ENCODE data around the gene DDB1.

The DDB1 gene

GRCh38 chr11:61354208-61354607 lies 21.3 kb upstream of the DDB1 start:
- TF ChIP-seq CTCF (conservative IDR thresholded peaks at IDR 0.05): no peak
- H3K27ac ChIP-seq: no peak overlapping the region

GRCh38 chr11:61353131-61354067 lies 20.5 kb upstream of the DDB1 start:
- H3K27ac ChIP-seq: no peak overlapping the region
- TF ChIP-seq CTCF (conservative IDR thresholded peaks at IDR 0.05): no peak

- no peak for TF ChIP-seq CTCF (conservative IDR thresholded peaks at IDR 0.05)
- no peak overlapping the region for H3K27ac ChIP-seq
These were observed 19.1 kb upstream of the DDB1 start for GRCh38 chr11:61352038-61352437.

GRCh38 chr11:61350803-61351202 lies 17.9 kb upstream of the DDB1 start:
- TF ChIP-seq CTCF (conservative IDR thresholded peaks at IDR 0.05): no peak
- no peak overlapping the region for H3K27ac ChIP-seq

GRCh38 chr11:61350336-61350735 lies 17.4 kb upstream of the DDB1 start:
- H3K27ac ChIP-seq: no peak overlapping the region
- TF ChIP-seq CTCF (conservative IDR thresholded peaks at IDR 0.05): no peak

- no peak overlapping the region; the same call in 1 of the 2 replicates for H3K27ac ChIP-seq
These were observed 17.0 kb upstream of the DDB1 start for GRCh38 chr11:61349916-61350315.

More at GRCh38 chr11:61349916-61350315, 17.0 kb upstream of the DDB1 start:
- no peak for TF ChIP-seq CTCF (conservative IDR thresholded peaks at IDR 0.05)
